ENCODE data around the gene GALNT18. TPM values are rescaled to one million over a fixed set of nuclear protein-coding genes. Genes with fewer than 3 reads are reported as not detected.
A peak's percentile ranks its signal among the peaks of the same experiment; 100 is the strongest.

Gene GALNT18
- total RNA-seq, 1 donor from 2014 or later, result 15.6 TPM

GRCh38 chr11:11351042-11351586, 270.7 kb downstream of the GALNT18 start:
- DNase-seq (ENCODE audit: low read depth), result peak; percentile 10

- DNase-seq (ENCODE audit: low read depth), result peak; percentile 63
Observed at GRCh38 chr11:11349870-11350337, 271.9 kb downstream of the GALNT18 start.

GRCh38 chr11:11349106-11349825, 272.5 kb downstream of the GALNT18 start:
- no peak for DNase-seq (ENCODE audit: low read depth)

- no peak for DNase-seq (ENCODE audit: low read depth)
Observed at GRCh38 chr11:11348303-11348702, 273.5 kb downstream of the GALNT18 start.

- no peak for DNase-seq (ENCODE audit: low read depth)
Observed at GRCh38 chr11:11347592-11347991, 274.2 kb downstream of the GALNT18 start.

DNA sequence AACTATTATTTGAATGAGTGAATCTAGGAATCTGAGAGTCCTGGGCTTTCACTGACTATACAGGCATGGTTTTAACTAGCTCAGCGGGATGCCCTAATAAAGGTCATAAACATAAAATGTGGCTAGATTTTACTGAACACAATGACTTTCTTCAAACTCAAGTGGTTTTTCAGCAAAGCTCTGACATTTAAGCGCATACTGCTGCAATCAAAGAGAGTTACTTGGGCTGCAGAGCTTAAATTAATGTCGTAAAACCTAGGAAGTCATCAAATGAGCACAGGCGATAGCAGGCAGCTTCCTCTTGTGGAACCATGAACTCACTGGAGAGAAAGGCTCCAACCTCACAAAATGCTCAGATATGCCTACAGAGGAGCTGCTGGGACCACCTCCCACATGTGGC, 275.5 kb downstream of the GALNT18 start:
- DNase-seq (ENCODE audit: low read depth), result no peak

DNA sequence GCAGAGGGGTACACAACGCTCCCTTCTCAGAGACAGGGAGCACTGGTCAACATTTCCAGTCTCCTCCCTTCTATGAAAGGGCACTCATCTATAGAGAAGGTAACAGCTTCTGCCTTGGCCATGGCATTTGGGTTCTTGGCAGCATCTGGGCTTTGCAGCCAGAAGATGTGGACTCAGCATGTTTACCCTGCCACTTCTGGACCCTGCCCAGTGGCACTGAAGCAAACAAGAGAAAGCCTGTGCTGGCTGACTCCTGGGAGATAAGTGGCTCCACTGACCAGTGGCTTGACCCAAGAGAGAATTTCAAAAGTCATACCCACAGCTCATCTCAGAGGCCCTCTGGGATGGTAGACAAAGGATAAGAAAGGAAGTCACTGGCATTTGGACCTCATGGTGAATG, 276.7 kb downstream of the GALNT18 start:
- DNase-seq (ENCODE audit: low read depth), result no peak

DNA sequence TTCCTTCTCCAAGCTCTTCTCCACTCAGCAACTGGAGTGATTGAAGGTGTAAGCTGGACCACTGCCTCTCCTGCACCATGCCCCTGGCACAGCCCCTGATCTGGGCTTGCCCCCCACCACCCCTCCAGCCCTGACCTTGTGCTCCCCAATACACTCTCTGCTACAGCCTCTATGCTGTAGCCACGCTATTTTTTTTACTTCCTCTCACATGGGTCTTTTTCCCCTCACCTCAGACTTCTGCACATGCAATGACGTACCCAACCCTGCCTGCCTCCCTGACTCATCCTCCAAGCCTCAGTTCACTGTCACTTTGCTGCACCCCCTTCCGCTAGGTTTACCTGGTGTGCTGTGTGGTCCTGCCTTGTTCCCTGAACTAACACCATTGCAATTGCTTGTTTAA, 277.8 kb downstream of the GALNT18 start:
- no peak for DNase-seq (ENCODE audit: low read depth)

- no peak for DNase-seq (ENCODE audit: low read depth)
Observed at GRCh38 chr11:11338304-11338703, 283.5 kb downstream of the GALNT18 start.

DNA sequence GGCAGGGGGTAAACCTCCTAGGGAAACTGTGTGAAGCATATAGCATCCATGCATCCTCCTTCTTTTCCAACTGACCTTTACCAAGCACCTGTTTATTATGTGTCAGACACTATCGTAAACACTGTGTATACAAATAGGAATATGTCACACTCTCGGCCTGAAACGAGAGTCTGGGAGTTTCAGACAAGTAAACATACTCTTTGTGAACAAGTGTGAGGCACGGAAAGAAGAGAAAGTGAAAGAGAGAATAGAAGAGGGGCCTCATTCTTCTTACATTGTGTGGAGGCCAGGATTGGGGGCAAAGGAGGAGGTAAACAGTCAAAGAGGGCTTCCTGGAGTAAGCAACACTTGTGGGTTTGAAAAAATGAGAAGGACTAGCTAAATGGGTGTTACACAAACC, 285.1 kb downstream of the GALNT18 start:
- no peak for DNase-seq (ENCODE audit: low read depth)

GRCh38 chr11:11335043-11335442, 286.8 kb downstream of the GALNT18 start:
- DNase-seq (ENCODE audit: low read depth), result no peak

DNA sequence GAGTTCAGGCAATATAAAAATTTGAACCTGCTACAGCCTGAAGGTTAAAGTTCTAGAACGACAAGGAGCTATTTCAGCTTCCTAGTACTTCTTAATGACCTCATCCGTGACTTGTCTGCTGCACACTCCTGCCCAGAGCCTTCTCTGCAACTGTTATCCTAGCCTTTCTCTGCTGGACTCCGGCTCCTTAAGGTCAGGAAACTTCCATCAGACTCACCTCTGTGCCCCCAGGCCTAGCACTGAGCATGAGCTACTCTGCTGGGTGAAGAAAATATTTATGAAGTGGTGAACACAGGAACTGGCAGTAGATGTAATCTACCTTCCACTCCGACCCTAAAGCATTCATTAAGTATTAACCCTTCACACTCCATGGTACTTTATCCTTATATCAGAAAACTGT, 287.2 kb downstream of the GALNT18 start:
- DNase-seq (ENCODE audit: low read depth), result no peak

GRCh38 chr11:11332141-11332710, 289.6 kb downstream of the GALNT18 start:
- peak; percentile 35 for DNase-seq (ENCODE audit: low read depth)

DNA sequence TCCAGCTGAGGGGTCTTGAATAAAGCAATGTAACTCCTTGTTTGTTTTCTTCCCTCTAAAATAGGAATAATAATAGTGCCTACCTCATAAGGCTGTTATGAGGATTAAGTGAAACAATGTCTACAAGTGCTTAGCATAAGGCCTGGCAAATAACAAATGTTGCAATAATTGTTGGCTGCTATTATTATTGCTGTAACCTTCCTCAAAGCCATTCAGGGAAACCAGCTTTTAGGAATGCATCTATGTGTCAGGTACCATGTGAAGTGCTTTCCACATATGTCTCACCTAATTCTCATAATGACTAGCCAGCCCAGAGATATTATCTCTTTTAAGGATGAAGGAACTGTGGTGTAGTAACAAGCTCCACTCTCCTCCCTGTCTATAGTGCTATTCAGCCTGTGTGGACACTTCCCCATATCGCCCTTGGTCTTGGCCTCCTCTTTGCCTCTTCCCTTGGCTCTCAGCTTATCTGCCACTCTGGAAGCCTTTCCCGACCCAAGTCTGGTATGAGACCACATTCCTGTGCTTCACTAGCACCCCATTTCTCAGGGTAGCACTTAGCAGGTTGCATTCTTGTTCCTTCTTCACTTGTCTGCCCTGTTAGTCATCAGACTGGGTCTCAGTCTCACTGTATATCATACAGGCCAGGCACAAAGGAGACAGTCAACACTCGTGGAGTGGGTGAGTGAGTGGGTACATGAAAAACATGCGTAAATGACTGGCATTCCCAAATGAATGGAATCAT, 292.6 kb downstream of the GALNT18 start:
- no peak for DNase-seq (ENCODE audit: low read depth)

DNA sequence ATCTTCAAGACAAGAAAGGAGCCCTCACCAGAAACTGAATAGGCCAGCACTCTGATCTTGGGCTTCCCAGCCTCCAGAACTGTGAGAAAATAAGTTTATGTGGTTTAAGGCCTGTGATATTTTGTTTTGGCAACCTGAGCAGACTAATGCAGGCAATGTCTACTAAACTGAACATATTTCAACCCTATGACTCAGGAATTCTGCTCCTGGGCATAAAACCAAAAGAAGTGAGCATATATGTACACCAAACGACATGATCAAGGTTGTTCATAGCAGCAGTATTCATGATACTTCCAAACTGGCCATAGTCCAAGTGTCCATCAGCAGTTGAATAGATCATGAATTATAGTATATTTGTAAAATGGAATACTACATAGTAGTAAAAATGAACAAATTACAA, 297.7 kb downstream of the GALNT18 start:
- DNase-seq (ENCODE audit: low read depth), result peak; percentile 13

DNA sequence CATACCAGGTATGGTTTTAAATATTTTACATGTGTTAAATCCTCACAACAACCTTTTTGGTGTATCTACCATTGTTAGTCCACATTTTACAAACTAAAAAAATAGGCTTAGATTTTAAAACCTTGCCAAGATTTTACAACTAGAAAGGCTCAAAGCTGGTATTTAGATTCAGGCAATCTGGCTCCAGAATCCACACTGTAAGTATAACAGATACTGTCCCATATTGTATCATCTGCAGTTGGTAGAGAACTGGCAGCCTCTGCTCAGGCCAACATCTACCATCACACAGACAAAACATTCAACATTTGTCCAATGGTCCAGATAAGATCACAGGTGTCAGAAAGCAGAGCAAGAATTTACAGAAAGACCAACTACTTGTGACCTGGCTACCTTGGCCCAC, 299.7 kb downstream of the GALNT18 start:
- no peak for DNase-seq (ENCODE audit: low read depth)

- no peak for DNase-seq (ENCODE audit: low read depth)
Observed at GRCh38 chr11:11320825-11321224, 301.0 kb downstream of the GALNT18 start.

DNA sequence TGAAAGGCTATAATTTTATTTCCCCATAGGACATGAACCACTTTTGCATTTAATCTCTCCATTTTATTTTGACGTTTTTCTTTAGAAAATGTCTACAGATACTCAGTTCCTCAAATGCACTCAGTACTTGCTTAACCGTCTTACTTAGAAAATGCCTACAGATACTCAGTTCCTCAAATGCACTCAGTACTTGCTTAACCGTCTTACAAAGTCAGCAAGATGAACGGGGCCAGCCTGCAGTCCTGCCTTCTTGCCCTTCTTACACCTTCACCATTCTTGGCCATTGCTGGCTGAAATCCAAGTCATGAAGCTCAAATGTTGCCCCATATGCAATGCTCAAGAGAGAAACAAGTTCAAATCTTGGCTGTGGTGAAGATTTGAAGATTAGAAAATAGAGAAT, 302.8 kb downstream of the GALNT18 start:
- no peak for DNase-seq (ENCODE audit: low read depth)

DNA sequence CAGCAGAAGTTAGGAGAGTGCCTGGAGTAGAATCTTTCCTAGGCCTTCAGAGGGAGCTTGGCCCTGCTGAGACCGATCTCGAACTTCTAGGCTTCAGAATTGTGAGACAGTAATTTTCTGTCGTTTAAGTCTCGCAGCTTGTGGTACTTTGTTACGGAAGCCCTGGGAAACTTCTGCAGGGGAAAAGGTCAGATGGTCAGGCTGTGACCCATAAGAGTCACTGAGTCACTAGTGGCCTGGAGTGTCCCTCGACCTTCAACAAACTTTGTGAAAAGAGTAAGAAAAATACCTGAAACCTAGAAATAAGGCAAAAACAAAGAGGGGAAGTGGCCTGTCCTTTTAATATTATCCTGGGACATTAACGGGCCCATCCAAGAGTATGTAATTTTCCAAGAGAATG, 303.3 kb downstream of the GALNT18 start:
- DNase-seq (ENCODE audit: low read depth), result no peak

DNA sequence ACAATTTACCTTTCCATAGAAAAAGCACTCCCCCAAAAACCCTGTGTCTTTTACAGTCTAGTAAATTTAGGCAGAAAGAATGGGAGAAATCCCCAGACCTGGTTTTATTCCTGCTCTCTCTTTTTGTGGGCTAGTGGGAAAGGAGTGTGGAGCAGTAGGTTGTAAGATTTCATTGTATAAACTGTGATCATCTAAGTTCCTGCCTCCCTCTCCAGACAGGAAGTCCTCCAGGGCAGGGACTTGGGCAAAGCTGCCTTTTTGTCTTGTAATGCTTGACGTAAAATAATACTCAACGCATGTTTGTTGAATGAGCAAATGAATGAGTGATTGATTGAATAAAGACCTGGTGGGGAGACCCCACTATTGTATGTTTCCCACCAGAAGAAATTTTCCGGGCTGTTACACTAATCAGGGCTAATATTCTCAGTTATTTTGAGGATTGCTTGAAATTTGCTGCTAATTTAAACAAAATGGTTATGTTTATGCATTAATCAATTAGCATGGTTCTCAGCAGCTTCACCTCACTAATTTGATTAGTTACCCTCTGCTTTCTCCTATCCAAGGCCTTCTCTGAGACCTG, 305.1 kb downstream of the GALNT18 start:
- DNase-seq (ENCODE audit: low read depth), result no peak

- no peak for DNase-seq (ENCODE audit: low read depth)
Observed at GRCh38 chr11:11313902-11314692, 307.7 kb downstream of the GALNT18 start.

Measured in renal cortical epithelial cell (primary cell).